ENCODE data around the gene NEK6.

- TF ChIP-seq ZFX (IDR thresholded peaks at IDR 0.05; ENCODE audit: borderline replicate concordance) (no peak), CTCF (IDR thresholded peaks at IDR 0.05) (no peak)
Observed at GRCh38 chr9:124370896-124371582, 113.3 kb downstream of the NEK6 start.

Data from 22Rv1 (cell line).